KMS-11 (cell line): ENCODE results near the gene SLC25A30.
A peak's percentile ranks its signal among the peaks of the same experiment; 100 is the strongest.

Experiments used
- H2AFZ ChIP-seq: fragments of 200-600 bp; sonication (generic); 2 replicates; pipeline ENCODE4 v1.6.1; 2016; ENCODE audit warnings: antibody characterized with exemption, mixed run types, low read depth
- H3K27ac ChIP-seq: fragments of 200-600 bp; sonication (generic); 2 replicates; pipeline ENCODE4 v1.6.1; 2016; ENCODE audit warnings: mild to moderate bottlenecking, mixed run types
- H3K27me3 ChIP-seq: fragments of 200-600 bp; sonication (generic); 2 replicates; pipeline ENCODE4 v1.6.1; 2017; ENCODE audit warnings: mild to moderate bottlenecking, low read depth, mixed run types, moderate library complexity; ENCODE audit not compliant: insufficient read depth
- H3K36me3 ChIP-seq: fragments of 200-600 bp; sonication (generic); 2 replicates; pipeline ENCODE4 v1.6.1; 2017; ENCODE audit warnings: mild to moderate bottlenecking, mixed run types; ENCODE audit not compliant: insufficient read depth
- H3K4me1 ChIP-seq: fragments of 200-600 bp; sonication (generic); 2 replicates; pipeline ENCODE4 v1.6.1; 2016; ENCODE audit warnings: mild to moderate bottlenecking, low read depth, mixed run types; ENCODE audit not compliant: poor library complexity, severe bottlenecking
- H3K4me2 ChIP-seq: fragments of 200-600 bp; sonication (generic); 2 replicates; pipeline ENCODE4 v1.7.0; 2016; ENCODE audit warnings: mild to moderate bottlenecking, mixed run types
- H3K4me3 ChIP-seq: fragments of 200-600 bp; sonication (generic); IDR thresholded peaks from 2 replicates; pipeline ENCODE4 v1.6.1; 2017; ENCODE audit warnings: low read depth, low read length, mixed read lengths; ENCODE audit not compliant: insufficient read depth
- H3K79me2 ChIP-seq: fragments of 200-600 bp; sonication (generic); 2 replicates; pipeline ENCODE4 v1.6.1; 2016; ENCODE audit warnings: low read depth, mixed run types; ENCODE audit not compliant: insufficient read depth
- H3K9ac ChIP-seq: fragments of 200-600 bp; sonication (generic); 2 replicates; pipeline ENCODE4 v1.6.1; 2016; ENCODE audit warnings: mild to moderate bottlenecking, mixed run types
- H4K20me1 ChIP-seq: fragments of 200-600 bp; sonication (generic); 2 replicates; pipeline ENCODE4 v1.6.1; 2016; ENCODE audit warnings: mild to moderate bottlenecking, mixed run types; ENCODE audit not compliant: insufficient read depth
- TF ChIP-seq, protein P1 (sequence below): fragments of 200-600 bp; sonication (generic); conservative IDR thresholded peaks from 2 replicates; pipeline ENCODE4 v1.6.1; 2017; ENCODE audit warnings: low read depth, mild to moderate bottlenecking, antibody characterized with exemption, low read length, moderate library complexity, mixed read lengths

The SLC25A30 gene

DNA sequence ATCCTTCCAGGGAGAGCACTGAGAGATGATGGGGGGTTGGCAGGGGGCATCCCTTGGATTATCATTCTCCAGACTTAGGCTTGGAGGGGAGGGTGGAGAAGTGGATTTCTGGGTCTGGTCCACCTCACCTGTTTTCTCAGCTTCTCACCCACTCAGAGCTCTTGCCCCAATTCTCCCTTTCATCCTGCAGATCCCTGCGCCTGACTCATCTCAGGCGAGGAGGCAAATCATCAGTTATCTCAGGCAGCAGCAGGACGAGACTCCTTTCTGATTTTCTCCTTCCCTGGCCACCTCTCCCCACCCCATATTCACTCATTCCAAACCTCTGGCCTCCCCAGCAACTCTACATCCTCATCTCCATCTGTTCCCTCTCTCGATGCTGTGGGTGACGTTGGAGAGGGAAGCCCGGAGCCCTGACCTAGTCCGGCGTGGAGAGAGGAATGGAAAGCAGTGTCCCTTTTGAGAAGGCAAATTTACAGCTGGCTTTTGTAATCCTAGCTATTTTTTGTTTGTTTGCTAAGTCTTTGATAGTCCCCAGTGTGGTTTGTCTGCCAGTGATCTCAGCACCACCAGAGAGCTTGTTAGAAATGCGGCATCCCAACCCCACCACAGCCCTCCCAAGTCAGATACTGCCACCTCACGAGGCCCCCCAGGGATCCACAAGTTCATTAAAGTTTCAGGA lies 53.2 kb downstream of the SLC25A30 start:
- Histone ChIP-seq H2AFZ (no peak overlapping the region), H3K9ac (no peak overlapping the region), H3K79me2 (no peaks in the 10 kb centered on the region), H3K27me3 (no peaks in the 10 kb centered on the region), H4K20me1 (no peaks in the 10 kb centered on the region), H3K27ac (no peak overlapping the region), H3K36me3 (no peaks in the 10 kb centered on the region), H3K4me1 (peaks cover 12% of the 10 kb centered on the region), H3K4me3 (no peak overlapping the region), H3K4me2 (no peak overlapping the region)
- TF ChIP-seq, protein P1, sequence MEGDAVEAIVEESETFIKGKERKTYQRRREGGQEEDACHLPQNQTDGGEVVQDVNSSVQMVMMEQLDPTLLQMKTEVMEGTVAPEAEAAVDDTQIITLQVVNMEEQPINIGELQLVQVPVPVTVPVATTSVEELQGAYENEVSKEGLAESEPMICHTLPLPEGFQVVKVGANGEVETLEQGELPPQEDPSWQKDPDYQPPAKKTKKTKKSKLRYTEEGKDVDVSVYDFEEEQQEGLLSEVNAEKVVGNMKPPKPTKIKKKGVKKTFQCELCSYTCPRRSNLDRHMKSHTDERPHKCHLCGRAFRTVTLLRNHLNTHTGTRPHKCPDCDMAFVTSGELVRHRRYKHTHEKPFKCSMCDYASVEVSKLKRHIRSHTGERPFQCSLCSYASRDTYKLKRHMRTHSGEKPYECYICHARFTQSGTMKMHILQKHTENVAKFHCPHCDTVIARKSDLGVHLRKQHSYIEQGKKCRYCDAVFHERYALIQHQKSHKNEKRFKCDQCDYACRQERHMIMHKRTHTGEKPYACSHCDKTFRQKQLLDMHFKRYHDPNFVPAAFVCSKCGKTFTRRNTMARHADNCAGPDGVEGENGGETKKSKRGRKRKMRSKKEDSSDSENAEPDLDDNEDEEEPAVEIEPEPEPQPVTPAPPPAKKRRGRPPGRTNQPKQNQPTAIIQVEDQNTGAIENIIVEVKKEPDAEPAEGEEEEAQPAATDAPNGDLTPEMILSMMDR, result no peak

GRCh38 chr13:45362939-45363338 lies 55.2 kb downstream of the SLC25A30 start:
- Histone ChIP-seq H3K9ac (no peak overlapping the region), H3K27me3 (no peaks in the 10 kb centered on the region), H3K79me2 (no peaks in the 10 kb centered on the region), H2AFZ (no peak overlapping the region), H3K36me3 (no peaks in the 10 kb centered on the region), H3K27ac (no peak overlapping the region), H4K20me1 (no peaks in the 10 kb centered on the region), H3K4me3 (no peak overlapping the region), H3K4me1 (peaks cover 12% of the 10 kb centered on the region), H3K4me2 (no peak overlapping the region)
- TF ChIP-seq, protein P1, result 0 out of 2 replicates have a peak, but pooled peaks have one; percentile 16

- Histone ChIP-seq H3K27ac (no peak overlapping the region), H3K4me1 (no peaks in the 10 kb centered on the region), H3K4me2 (no peak overlapping the region)
These were observed 56.5 kb downstream of the SLC25A30 start for GRCh38 chr13:45361596-45362206.

GRCh38 chr13:45356966-45357672 lies 61.1 kb downstream of the SLC25A30 start:
- Histone ChIP-seq H3K4me2 (no peak overlapping the region), H3K27me3 (no peaks in the 10 kb centered on the region), H3K27ac (no peak overlapping the region), H2AFZ (no peak overlapping the region), H3K9ac (no peak overlapping the region), H3K36me3 (no peaks in the 10 kb centered on the region), H3K4me3 (no peak overlapping the region), H3K4me1 (no peaks in the 10 kb centered on the region), H4K20me1 (no peaks in the 10 kb centered on the region), H3K79me2 (no peaks in the 10 kb centered on the region)
- TF ChIP-seq, protein P1, result no peak

More at GRCh38 chr13:45361596-45362206, 56.5 kb downstream of the SLC25A30 start:
- Histone ChIP-seq H3K27me3 (no peaks in the 10 kb centered on the region), H3K9ac (no peak overlapping the region), H4K20me1 (no peaks in the 10 kb centered on the region), H3K79me2 (no peaks in the 10 kb centered on the region), H3K36me3 (no peaks in the 10 kb centered on the region), H2AFZ (no peak overlapping the region), H3K4me3 (no peak overlapping the region)
- TF ChIP-seq, protein P1, result no peak
